Measurements from ENCODE around the gene ERAP2.

GRCh38 chr5:96838201-96839070 lies 37.9 kb upstream of the ERAP2 start:
- no peak for TF ChIP-seq POLR2AphosphoS5 (IDR thresholded peaks at IDR 0.05; ENCODE audit: borderline replicate concordance, low read depth, low read length)
- TF ChIP-seq EZH2 (IDR thresholded peaks at IDR 0.05) = no peak
- TF ChIP-seq FOXP2 (optimal IDR thresholded peaks at IDR 0.05; ENCODE audit: control extremely low read depth, extremely low read length, insufficient read depth) = no peak
